NCI-H526 (cell line): Measurements from ENCODE around the gene EXOC3.
A peak's percentile ranks its signal among the peaks of the same experiment; 100 is the strongest.
"Not testable (repeated sequence)": the region's sequence is repeated elsewhere in the genome, so short reads cannot be mapped to it uniquely, and the experiment has no call there.

Source experiments
- DNase-seq, 2 experiments: peaks; one replicate each; lab custom pipeline; 2025; lab: John Stamatoyannopoulos, UW

Gene EXOC3

DNA sequence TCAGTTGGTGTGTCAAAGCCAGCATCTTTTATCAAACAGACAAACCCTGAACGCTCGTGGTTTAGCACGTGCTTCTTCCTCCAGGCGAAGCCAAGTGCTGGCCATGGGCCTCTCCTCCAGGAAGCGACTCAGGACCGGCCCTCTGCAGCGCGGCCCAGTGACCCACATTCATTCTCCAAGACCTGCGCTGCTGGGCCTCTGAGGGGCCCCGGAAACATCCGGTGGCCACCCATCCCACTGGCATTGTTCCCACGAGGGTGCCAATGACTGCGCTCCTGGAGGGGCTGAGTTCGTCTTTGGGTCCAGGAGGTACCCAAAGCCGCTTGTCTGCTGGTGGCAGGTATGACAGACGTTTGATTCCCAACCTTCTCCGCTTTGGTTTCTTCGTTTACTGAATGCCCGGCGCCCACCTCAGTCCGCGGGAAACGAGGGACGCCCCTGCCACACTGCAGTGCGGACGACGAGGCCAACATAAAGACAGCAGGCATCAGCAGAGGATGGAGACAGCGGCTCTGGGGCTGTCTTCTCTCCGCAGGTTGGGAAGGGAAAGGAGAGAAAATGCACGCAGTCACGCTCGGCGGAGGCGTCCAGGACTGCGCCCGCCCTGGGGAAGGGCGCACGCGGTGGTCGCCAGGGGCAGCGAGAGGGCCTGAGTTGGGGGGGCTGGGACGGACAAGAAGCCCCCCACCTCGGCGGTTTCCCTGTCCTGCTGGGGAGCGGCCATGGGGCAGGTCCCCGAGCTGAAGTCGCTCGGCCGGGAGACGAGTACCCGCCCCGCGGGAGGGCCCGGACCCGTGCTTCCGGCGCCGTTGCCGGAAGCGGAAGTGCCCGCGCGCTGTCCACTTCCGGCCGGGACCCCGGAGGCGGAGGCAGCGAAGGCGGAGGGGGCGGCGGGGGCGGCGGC, at the start of gene EXOC3:
Gene EXOC3 (plus strand): TSS at position 842 of the 904 bp plus-strand sequence. CDS start 3,030 bp downstream, outside the sequence.
- peak in 1 of 2 experiments; percentile 79 for DNase-seq

DNA sequence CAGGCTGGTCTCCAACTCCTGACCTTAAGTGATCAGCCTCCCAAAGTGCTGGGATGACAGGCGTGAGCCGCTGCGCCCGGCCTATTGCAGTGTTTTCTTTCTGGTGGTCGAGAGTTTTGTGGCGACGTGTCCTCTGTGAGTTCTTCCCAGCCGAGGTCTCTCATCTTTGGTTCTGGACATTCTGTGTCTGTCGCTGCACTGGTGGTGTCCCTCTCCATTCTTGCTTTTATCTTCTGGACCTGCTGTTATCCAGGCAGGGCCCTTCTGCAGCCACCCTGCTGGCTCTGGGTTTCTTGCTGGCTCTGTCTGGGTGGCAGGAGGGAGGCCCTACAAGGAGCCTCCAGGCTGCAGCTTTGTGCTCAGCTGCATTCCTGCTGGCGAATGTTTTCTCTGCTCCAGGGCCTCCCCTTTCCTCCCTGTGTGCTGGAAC, 49.1 kb upstream of the EXOC3 start:
- no peak for DNase-seq

DNA sequence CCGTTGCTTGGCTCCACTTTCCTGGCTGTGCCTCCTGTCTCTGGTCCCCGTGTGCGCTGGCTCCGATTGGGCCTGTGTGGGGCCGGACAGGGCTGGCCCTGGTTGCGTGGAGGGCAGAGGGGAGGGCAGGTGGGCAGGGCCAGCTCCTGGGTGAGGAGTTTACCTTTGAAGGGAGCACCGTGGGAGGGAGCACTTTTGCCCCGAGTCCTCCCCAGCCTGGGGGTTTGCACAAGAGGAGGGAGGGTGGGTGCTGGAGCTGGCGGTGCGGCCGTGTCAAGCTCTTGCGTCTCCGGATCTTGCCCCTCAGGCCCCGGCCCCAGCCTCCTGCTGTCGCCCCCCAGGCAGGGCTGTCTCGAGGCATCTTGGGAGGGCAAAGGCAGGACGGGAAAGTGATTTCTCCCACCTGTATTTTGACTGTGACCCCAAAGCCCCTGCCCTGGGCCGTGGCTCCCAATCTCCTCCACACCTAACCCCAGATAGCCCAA, 48.3 kb upstream of the EXOC3 start:
- DNase-seq = no peak

DNA sequence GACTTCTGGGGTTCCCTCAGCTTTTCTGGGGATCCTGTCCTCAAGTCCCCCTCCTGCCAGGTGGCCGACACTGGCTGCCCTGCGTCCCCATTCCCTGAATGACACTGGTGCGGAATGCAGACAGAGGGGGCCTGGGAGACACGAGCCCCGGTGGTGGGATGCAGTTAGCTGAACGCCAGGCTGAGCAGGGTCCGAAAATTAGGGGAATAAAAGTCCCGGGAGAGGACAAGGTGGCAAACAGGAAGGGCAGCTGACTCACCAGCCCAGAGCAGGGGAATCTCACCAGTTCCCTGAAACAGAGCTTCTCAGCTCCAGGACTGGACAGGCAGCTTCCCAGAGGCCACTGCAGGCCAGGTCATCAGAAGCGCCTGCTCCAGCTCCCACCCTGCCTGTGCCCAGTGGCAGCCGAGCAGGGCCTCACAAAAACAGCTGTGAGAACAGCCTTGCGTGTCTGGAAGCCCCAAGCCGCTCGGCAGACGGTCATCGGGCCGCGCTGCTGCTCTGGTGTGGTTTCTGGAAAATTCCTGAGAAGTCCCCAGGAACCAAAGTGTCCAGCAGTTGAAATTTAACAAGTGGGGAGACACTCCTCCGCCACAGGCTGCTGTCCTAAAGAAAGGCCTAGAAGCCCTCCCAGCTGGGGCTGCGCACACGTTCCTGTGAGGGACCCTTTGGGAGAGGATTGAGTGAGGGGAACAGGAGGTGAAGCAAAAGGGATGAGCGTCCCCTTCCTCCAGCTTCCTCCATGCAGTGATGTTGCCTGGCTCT, 47.6 kb upstream of the EXOC3 start:
- DNase-seq = no peak

DNA sequence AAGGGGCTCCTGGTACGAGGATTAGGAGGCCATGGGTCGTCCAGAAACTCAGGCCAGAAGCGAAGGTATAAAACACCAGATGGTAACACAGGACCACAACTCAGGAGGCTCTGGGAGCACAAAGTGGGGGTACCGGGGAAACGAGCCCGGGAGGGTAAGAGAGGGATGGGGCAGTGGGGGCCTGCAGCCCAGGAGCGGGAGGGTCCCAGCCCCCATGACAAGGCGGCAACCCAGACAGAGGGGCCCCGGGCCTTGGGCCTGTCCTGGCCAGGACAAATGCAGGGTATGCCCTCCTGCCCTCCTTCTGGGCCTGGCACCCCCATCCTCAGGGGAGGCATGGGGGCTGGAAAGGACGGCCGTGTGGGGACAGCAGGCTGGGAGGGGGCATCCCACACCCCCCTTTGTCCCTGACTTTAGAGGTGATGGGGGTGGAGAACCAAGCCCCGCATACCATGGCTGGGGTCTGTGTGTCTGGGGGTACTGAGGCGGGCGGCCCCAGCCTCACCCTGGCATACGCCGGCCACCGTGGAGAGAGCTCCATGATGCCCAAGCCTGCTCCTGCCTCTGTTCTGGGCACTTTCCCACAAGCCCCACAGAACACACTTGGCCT, 47.0 kb upstream of the EXOC3 start:
- no peak for DNase-seq

DNA sequence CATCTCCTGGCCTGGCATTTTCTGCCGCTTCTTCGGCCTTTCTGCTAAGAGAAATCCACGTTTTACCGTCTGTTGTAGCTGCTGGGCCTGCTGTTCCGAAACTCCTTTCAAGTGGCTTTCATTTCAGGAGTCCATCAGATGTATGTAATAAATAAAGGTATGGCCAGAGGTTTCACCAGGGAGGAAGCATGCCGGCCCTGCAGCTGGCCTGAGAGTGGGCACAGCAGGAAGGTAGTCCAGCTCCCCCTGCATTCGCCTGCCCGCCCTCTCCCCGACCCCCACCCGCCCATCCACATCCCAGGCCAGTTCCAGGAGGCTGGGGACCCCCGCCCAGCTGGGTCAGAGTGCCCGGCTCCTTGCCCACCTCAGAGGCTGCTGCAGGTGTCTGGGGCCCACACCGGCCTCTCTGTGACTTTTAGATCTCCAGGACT, 46.4 kb upstream of the EXOC3 start:
- DNase-seq = no peak

DNA sequence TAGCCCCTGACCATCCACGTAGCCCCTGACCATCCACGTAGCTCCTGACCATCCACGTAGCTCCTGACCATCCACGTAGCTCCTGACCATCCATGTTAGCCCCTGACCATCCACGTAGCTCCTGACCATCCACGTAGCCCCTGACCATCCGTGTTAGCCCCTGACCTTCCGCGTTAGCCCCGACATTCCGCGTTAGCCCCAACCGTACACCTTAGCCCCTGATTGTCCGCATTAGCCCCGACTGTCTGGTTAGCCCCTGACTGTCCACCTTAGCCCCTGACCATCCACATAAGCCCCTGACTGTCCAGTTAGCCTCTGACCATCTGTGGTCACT, 44.9 kb upstream of the EXOC3 start:
- not testable (repeated sequence) for DNase-seq

DNA sequence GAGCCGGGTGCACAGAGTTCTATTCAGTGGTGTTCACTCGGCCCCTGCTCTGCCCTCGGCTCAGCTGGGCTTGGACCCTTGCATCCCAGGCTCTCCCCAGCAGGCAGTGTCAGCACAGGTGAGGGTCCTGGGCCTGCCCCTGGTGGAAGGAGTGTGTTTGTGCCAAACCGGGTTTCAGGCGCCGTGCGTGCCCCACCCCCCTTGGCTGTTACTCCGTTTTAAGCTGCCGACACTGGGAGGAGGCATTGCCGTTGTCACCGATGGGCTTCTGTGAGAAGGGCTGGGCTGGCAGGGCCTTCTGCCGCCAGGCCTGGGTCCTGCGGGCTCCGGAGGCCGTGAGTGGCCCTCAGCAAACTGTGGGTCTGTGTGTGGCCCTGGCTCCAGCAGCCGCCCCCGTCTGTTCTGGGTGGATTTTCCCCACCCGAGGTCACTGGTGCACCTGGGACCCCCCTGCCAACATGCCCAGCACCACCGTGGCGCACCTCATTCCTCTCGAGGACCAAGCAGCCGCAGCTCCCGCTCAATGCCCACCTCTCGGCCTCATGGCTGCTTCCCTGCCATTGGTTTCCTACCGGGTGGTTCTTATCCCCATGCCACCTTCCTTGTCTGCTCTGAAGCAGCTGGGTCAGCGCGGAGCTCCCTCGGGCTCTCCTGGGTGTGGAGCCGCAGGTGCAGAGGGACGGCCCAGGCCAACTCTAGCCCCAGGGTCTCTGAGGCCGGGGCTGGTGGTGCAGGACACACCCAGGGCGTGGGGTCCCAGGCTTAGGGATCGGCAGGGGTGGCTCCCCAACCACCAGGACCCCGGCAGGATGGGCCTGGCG, 44.3 kb upstream of the EXOC3 start:
- DNase-seq = no peak

DNA sequence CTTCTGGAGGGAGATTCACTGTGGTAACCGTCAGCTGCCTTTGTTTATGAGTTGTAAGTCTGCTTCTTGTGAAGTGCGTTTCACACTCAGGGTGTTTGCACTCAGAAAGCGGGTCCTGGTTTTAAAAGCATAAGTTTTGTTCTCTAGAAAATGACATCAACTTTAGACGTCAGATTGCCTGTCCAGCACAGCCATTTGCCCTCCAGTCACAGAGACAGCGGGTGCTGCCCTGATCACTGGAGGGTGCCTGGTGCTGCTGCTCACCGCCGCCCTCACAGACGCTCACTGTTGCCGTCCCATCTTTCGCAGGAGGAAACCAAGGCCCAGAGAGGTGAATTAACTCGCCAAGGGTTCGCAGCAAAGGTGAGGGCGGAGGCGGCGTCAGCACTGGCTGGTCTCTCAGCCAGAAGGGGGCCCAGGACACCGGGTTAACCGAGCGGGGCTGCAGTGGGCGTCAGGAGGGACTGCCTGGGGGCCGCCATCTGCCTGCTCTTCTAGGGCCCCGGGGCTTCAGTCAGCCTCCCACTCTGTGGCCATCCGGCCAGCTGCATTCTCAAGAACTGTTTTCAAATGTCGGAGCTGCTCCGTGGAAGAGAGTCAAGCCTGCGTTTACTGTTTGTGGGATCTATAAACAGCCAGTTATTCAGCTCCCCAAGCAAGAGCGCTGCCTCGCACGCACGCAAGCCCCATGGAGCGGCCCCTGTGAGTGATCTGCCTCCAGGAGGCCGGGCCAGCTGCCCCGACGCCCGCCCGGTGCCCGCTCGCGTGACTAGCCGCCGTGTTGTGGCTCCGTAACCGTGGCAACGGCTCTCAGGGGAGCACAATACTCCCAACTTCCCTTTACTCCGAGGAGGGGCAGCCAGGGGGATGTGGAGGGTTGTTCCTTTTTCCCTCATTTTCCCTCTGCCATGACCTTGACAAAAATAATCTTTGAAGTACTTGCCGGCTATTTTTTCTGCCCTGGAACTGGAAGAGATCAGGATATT, 43.4 kb upstream of the EXOC3 start:
- peak; percentile 71 to 90 for DNase-seq

DNA sequence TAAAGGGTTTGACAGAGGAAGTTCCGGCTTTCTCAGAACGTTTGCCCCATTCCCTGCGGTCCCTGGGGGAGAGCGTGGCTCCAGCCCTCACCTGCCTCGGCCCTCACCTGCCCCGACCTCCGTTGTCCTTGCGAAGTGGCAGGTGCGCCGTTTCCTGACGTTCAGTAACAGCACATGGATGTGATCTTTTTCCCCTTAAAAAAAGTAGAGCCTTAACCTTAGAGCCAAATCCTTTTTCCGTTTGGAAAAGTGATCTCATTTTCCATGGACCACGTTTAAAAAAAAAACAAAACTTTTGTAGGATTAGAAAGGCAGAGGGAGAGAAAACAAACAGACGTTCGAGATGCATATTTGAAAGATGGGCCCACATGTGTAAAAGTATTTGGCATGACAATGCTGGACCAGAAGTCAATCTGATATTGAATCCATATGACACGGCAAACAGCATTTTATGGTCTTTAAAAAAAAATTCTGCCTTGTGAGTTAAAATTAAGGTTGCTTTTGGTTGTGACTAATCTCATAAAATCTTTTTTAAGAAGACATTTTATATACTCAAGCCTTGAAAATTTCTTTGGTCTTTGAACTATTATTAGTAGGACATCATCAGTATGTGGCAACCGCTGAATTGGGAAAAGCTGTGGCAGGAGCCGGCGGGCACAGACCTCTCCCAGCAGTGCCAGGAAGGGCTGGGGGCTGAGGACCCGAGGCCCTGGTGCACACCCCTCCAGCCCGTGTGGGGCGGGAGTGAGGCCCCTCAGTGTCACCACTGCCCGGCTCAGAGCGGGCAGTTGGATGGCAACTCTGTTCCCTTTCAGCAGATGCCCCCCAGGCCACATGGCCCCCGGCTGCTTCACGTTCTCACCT, 42.5 kb upstream of the EXOC3 start:
- DNase-seq = peak in 1 of 2 experiments; percentile 76

DNA sequence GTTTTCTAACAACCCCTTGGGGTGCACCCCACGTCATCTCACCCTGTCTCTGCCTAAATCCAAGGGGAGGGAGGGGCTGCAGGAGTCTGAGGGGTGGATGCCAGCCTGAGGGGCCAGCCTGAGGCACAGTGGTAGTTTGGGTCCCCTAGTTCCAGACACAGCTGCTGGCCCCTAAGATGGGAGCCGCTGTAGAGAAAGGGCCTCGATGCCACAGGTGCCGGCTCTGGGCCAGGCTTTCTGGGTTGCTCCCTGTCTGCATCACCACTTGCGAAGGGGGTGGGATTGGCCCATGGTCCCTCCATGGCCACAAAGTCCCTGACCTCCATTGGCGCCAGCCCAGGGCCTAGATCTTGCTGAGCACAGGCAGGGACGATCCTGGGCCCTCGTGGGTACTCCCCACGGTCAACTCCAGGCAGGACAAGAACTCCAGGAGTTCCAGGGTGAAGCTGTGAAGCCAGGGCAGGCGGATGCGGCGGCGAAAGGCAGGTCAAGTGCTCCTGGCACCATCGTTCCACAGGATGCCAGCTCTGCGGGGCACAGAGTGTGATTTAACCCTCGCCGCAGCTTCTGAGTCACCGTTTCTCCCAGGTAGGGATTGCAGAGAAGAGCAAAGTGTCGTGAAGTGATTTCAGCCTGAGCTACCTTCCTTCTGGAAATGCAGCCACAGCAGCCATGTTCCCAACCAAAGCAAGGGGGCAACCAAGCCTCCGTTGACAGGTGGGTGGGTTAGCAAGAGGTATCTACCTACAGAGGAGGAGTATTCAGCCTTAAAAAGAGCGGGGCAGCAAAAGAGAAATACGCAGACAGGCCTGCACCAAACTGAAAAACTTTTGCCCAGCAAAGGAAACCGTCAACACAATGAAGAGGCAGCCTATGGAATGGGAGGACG, 41.6 kb upstream of the EXOC3 start:
- no peak for DNase-seq

DNA sequence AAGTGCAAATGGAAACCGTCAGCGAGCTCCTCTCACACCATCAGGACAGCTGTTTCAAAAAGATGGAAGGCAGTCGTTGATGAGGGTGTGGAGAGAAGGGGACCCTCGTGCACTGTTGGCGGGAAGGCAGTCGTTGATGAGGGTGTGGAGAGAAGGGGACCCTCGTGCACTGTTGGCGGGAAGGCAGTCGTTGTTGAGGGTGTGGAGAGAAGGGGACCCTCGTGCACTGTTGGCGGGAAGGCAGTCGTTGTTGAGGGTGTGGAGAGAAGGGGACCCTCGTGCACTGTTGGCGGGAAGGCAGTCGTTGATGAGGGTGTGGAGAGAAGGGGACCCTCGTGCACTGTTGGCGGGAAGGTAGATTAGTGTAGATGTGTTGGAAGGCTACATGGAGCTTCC, 40.8 kb upstream of the EXOC3 start:
- not testable (repeated sequence) for DNase-seq

DNA sequence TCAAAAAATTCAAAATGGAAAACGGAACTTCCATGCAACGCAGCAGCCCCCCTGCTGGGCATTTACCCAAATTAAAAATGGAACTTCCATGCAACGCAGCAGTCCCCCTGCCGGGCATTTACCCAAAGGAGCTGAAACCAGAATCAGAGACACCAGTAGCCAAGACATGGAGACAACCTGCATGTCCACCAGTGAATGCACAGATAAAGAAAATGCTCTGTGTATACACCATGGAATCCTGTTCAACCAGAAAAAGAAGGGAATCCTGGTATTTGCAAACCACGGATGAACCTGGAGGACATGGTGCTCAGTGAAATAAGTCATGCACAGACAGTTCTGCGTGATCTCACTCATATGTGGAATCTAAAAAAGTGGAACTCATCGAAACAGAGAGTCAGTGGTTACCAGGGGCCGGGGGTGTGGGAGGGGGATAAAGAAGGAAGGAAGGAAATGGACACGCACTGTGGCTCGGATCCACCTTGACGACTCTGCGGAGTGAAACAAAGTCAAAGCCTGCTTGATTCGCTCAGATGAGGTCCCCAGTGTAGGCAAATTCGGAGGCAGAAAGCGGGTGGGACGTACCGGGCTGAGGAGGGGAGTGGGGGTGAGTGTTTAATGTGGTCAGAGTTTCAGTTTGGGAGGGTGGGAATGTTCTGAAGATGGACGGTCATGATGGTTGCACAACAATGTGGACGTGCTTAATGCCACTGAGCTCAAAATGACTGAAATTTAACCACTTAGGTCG, 40.2 kb upstream of the EXOC3 start:
- no peak for DNase-seq

DNA sequence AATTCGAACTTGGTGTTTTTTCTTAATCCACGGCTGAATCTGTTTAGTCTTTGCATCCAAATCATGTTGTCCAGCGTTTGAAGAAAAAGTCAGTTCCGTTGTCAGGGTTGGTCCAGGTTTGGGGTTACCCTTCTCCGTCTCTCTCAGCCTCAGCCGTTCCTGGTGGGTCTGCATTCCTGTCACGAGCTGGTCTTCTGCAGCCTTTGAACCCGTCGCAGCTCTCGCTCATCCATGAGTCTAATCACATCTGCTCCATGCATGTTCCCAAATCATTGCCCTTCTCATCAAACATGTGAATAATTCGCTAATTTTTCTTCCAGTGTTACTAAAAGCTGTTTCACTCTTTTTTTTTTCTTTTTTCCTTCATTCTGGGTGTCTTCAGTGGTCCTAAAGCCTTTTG, 39.0 kb upstream of the EXOC3 start:
- DNase-seq = no peak

DNA sequence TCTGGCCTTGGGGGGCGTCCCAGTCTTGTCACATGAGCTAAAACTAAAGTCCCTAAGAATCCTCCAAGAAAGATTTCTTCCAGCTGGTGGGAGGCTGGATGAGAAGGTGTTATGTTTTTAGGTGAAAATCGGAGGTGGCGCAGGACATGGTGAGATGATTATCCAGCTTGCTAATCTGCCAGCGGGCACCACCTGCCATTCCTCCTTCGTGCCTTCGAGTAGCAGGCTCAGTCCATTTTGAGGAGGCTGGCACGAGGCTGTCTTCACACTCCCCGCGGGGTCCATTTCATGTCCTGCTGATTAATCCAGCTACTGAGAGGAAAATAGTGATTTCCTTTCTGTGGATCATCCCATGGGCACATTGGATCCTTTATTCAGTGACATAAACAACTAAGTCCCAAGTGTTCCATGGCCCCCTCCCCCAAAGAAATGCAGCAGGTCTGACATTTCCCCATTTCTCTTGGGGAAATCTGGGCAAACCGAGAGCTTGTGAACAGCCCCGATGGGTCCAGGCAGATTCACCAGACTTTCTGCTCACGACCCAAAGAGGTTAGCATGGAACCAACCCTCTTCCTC, 38.2 kb upstream of the EXOC3 start:
- DNase-seq = no peak

DNA sequence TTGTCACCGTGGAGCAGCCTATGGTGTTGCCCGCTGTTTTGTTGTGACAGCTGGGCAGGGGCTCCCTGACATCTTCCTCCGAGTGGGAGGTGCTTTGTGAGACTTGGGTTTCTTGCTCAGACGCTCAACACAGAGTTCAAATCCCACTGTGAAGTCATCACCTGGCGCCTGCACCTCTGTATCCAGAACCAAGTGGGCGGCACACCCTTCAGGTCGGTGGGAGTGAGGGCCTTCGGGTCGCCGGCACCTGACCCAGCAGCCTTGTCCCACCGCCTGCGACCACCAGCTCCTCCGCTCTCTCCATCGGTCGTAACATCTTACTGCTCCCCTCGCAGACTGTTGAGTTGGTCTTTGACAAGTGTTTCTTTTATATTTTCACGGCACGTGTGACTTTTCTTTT, 37.6 kb upstream of the EXOC3 start:
- DNase-seq = no peak

DNA sequence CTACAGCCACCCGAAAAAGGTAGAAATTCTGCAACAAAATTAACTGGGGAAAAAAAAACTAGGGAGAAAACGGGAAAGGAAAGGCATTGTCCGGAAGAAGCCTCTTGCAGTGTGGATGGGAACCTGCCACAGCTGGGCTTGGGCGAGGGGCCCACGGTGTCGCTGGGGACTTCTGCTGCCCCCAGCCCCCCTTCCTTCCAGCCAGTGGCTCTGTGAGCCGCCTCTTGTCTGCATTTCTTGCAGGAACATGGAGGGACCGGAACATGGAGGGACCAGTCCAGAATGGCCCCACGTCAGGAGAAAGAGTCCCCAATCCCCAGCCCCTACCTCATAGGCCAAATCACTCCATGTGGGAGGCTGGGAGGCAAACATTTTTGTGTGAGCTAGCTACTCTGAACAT, 36.9 kb upstream of the EXOC3 start:
- DNase-seq = no peak
